CD8-positive, alpha-beta memory T cell (primary cell): Measurements from ENCODE around the gene ACTR3. TPM values are rescaled to one million over a fixed set of nuclear protein-coding genes. Genes with fewer than 3 reads are reported as not detected.
"Not testable (repeated sequence)": the region's sequence is repeated elsewhere in the genome, so short reads cannot be mapped to it uniquely, and the experiment has no call there.

Experiments used
- CTCF ChIA-PET: fragments of 350-600 bp; sonication (Branson Sonifier 250); formaldehyde crosslinking; loops from one replicate; lab custom pipeline; 2021; ENCODE audit warnings: antibody characterized with exemption; lab: Charles Lee
- POLR2A ChIA-PET: fragments of 350-600 bp; sonication (Branson Sonifier 250); formaldehyde crosslinking; loops from one replicate; lab custom pipeline; 2021; ENCODE audit warnings: antibody characterized with exemption; lab: Charles Lee
- DNase-seq, 5 donors: peaks; one replicate each; pipeline versions ENCODE4 v3.0.0 to v3.0.0-alpha.2; 2020 to 2022; ENCODE audit warnings: mixed read lengths in 1 of 5
- H3K27ac ChIP-seq: one replicate; pipeline ENCODE4 v1.7.0; 2013; ENCODE audit warnings: low read depth, mild to moderate bottlenecking, low read length, moderate library complexity
- H3K27me3 ChIP-seq: 2 replicates; pipeline ENCODE4 v1.7.0; 2013; ENCODE audit warnings: low read length, mild to moderate bottlenecking; ENCODE audit not compliant: insufficient read depth, poor library complexity, severe bottlenecking
- H3K36me3 ChIP-seq: 2 replicates; pipeline ENCODE4 v1.7.0; 2013; ENCODE audit warnings: mild to moderate bottlenecking, low read length, moderate library complexity; ENCODE audit not compliant: insufficient read depth
- H3K4me1 ChIP-seq: 2 replicates; pipeline ENCODE4 v1.7.0; 2013; ENCODE audit warnings: mild to moderate bottlenecking, low read length, moderate library complexity; ENCODE audit not compliant: insufficient read depth
- H3K4me3 ChIP-seq: 2 replicates; pipeline ENCODE4 v1.7.0; 2013; ENCODE audit warnings: mild to moderate bottlenecking, low read length
- H3K9me3 ChIP-seq: 2 replicates; pipeline ENCODE4 v1.7.0; 2013; ENCODE audit warnings: mild to moderate bottlenecking, low read length
- H3K27ac Mint-ChIP-seq, 8 donors: one replicate each; pipeline ENCODE4 v1.8.0; 2020 to 2021; ENCODE audit warnings: mixed read lengths in 8 of 8, mild to moderate bottlenecking in 6 of 8, inconsistent platforms in 3 of 8, moderate library complexity in 3 of 8
- H3K27me3 Mint-ChIP-seq, 2 donors: one replicate each; pipeline ENCODE4 v1.8.0; 2020 to 2021; ENCODE audit warnings: mixed read lengths in 2 of 2, mild to moderate bottlenecking in 1 of 2, moderate library complexity in 1 of 2
- H3K36me3 Mint-ChIP-seq, 3 donors: one replicate each; pipeline ENCODE4 v1.8.0; 2020 to 2021; ENCODE audit warnings: mixed read lengths in 3 of 3, inconsistent platforms in 1 of 3, mild to moderate bottlenecking in 1 of 3
- H3K4me1 Mint-ChIP-seq, 3 donors: one replicate each; pipeline ENCODE4 v1.8.0; 2020 to 2021; ENCODE audit warnings: mixed read lengths in 3 of 3, inconsistent platforms in 1 of 3, mild to moderate bottlenecking in 1 of 3
- H3K4me3 Mint-ChIP-seq, 7 donors: one replicate each; pipeline ENCODE4 v1.8.0; 2020 to 2021; ENCODE audit warnings: mixed read lengths in 7 of 7, mild to moderate bottlenecking in 6 of 7, moderate library complexity in 4 of 7, inconsistent platforms in 2 of 7
- H3K9me3 Mint-ChIP-seq, 5 donors: one replicate each; pipeline ENCODE4 v1.8.0; 2020 to 2022; ENCODE audit warnings: mixed read lengths in 5 of 5, mild to moderate bottlenecking in 3 of 5, moderate library complexity in 2 of 5, inconsistent platforms in 1 of 5
- polyA plus RNA-seq: library from polyadenylated mRNA; unstranded; fragments of 300-500 nt; fragmentation: Illumina TruSeq; gene quantifications from one replicate; pipeline ENCODE4 v1.2.3, GENCODE V29; 2021
- total RNA-seq, 2 experiments: library from RNA; stranded (reverse); gene quantifications; one replicate each; pipeline ENCODE4 v1.2.3, GENCODE V29; 2021

Gene ACTR3
- total and polyA plus RNA-seq, 3 experiments from 2014 or later = 478 to 532 (median 512) TPM

DNA sequence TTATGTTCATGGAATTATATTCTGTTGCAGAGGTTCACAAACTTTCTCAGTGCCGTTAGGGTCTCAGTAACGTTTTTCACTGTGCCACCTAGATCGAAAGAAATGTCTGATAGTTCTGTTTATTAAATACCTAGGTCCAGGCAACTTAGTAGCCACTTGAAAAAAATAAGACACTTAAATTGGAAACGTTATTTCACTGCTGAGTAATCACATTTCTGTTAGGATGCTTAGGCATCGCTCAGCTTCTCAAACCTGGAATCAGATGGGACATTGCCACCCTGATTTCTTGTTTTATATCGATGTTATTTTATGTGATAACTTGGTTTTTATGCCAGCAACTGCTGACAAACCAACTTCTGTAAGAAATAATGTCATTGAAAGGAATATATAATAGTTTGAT is 36.0 kb downstream of the ACTR3 start:
- peaks cover 32 to 48% (median 41%) of the 10 kb centered on the region in 3 donors for H3K4me1 Mint-ChIP-seq
- no peaks in the 10 kb centered on the region for H3K9me3 ChIP-seq
- no peak for DNase-seq
- POLR2A ChIA-PET = no interaction called here
- H3K9me3 Mint-ChIP-seq = no peaks in the 10 kb centered on the region
- CTCF ChIA-PET = no interaction called here
- H3K27ac Mint-ChIP-seq = peak overlapping the region in 2 of 8 donors; percentile 15 to 20
- no peak overlapping the region for H3K27ac ChIP-seq
- H3K4me3 Mint-ChIP-seq = no peak overlapping the region
- H3K36me3 ChIP-seq = peaks cover 40% of the 10 kb centered on the region
- H3K27me3 Mint-ChIP-seq = no peaks in the 10 kb centered on the region
- no peaks in the 10 kb centered on the region for H3K27me3 ChIP-seq
- H3K36me3 Mint-ChIP-seq = peaks cover 0 to 59% (median 16%) of the 10 kb centered on the region in 3 donors
- H3K4me3 ChIP-seq = no peak overlapping the region
- peaks cover 20% of the 10 kb centered on the region for H3K4me1 ChIP-seq

DNA sequence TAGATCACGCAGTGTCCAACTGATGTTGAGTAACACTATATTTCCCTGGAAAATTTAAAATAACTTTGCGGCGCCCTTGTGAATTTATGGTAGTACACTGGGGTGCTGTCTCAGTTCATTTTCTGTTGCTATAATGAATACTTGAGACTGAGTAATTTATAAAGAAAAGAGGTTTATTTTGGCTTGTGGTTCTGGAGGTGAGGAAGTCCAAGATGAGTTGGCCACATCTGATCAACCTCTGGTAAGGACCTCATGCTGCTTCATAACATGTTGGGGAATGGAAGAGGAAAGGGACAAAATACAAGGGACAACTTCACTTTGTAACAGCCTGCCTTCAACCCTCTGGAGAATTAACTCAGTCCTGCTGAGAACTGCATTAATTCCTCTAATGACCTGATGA is 36.4 kb downstream of the ACTR3 start:
- POLR2A ChIA-PET = no interaction called here
- H3K27me3 ChIP-seq = no peaks in the 10 kb centered on the region
- Mint-ChIP-seq H3K9me3 (no peaks in the 10 kb centered on the region), H3K36me3 (peaks cover 0 to 59% (median 15%) of the 10 kb centered on the region in 3 donors), H3K27ac (peak overlapping the region in 4 of 8 donors; percentile 22 to 62 (median 42)), H3K4me3 (no peak overlapping the region), H3K27me3 (no peaks in the 10 kb centered on the region), H3K4me1 (peaks cover 32 to 49% (median 44%) of the 10 kb centered on the region in 3 donors)
- no peaks in the 10 kb centered on the region for H3K9me3 ChIP-seq
- no peak for DNase-seq
- peaks cover 39% of the 10 kb centered on the region for H3K36me3 ChIP-seq
- peaks cover 15% of the 10 kb centered on the region for H3K4me1 ChIP-seq
- CTCF ChIA-PET = no interaction called here
- no peak overlapping the region for H3K27ac ChIP-seq
- H3K4me3 ChIP-seq = no peak overlapping the region

DNA sequence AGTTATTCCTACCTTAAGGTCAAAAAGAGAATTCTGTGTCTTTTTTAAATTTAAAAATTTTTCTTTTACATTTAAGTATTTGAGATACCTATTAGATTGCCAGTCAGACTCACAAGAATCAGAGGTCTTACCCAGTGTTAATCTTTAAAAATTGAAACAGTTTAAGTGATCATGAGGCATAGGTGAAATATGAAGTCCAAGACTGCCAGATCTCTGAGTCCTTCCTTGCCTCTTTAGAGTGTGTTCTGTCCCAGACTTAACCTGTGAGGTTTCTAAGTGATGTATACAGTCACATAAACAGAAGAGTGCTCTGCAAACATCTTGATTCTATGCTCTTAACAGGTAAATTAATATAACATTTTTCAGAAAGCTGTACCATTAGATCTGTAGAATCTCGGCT is 40.6 kb downstream of the ACTR3 start:
- ChIA-PET POLR2A (no interaction called here), CTCF (no interaction called here)
- Mint-ChIP-seq H3K4me1 (peaks cover 36 to 58% (median 51%) of the 10 kb centered on the region in 3 donors), H3K36me3 (peaks cover 6 to 81% (median 17%) of the 10 kb centered on the region in 3 donors), H3K27ac (peak overlapping the region in 5 of 8 donors; percentile 6 to 82 (median 53)), H3K9me3 (no peaks in the 10 kb centered on the region), H3K27me3 (no peaks in the 10 kb centered on the region), H3K4me3 (no peak overlapping the region)
- H3K27ac ChIP-seq = no peak overlapping the region
- DNase-seq = no peak
- H3K9me3 ChIP-seq = no peaks in the 10 kb centered on the region
- H3K4me1 ChIP-seq = no peaks in the 10 kb centered on the region
- H3K4me3 ChIP-seq = no peak overlapping the region
- peaks cover 50% of the 10 kb centered on the region for H3K36me3 ChIP-seq
- no peaks in the 10 kb centered on the region for H3K27me3 ChIP-seq

DNA sequence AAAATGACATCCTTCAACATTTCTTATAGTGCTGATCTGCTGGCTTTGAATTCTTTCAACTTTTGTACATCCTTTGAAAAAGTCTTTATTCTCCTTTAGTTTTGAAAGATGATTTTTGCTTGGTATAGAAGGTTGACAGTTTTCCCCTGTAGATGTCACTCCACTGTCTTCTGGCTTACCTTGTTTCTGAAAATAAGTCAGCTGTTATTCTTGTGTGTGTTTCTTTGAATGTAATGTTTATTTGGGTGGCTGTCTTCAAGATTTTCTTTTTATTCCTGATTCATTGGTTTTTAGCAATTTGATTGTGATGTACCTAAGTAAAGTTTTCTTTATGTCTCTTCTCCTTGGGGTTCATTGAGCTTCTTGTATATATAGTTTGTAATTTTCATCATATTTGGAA is 47.6 kb downstream of the ACTR3 start:
- Histone ChIP-seq H3K4me3 (no peak overlapping the region), H3K9me3 (no peaks in the 10 kb centered on the region), H3K27ac (no peak overlapping the region), H3K4me1 (no peaks in the 10 kb centered on the region), H3K36me3 (peaks cover 52% of the 10 kb centered on the region), H3K27me3 (no peaks in the 10 kb centered on the region)
- H3K4me1 Mint-ChIP-seq = peaks cover 17 to 36% (median 22%) of the 10 kb centered on the region in 3 donors
- no peak overlapping the region for H3K4me3 Mint-ChIP-seq
- H3K27ac Mint-ChIP-seq = peak overlapping the region in 3 of 8 donors; percentile 19 to 81 (median 57)
- POLR2A ChIA-PET = no interaction called here
- DNase-seq = no peak
- H3K36me3 Mint-ChIP-seq = peaks cover 33 to 80% (median 40%) of the 10 kb centered on the region in 3 donors
- H3K9me3 Mint-ChIP-seq = peaks cover 0 to 11% (median 11%) of the 10 kb centered on the region in 5 donors
- no peaks in the 10 kb centered on the region for H3K27me3 Mint-ChIP-seq
- CTCF ChIA-PET = no interaction called here

- Mint-ChIP-seq H3K4me3 (no peak overlapping the region), H3K36me3 (peaks cover 32 to 53% (median 34%) of the 10 kb centered on the region in 3 donors), H3K9me3 (peaks cover 0 to 15% (median 11%) of the 10 kb centered on the region in 5 donors), H3K27ac (peak overlapping the region in 1 of 8 donors; percentile 46), H3K4me1 (peaks cover 8 to 27% (median 12%) of the 10 kb centered on the region in 3 donors), H3K27me3 (no peaks in the 10 kb centered on the region)
- no peaks in the 10 kb centered on the region for H3K9me3 ChIP-seq
- ChIA-PET POLR2A (no interaction called here), CTCF (no interaction called here)
- peaks cover 60% of the 10 kb centered on the region for H3K36me3 ChIP-seq
- H3K27me3 ChIP-seq = no peaks in the 10 kb centered on the region
- no peak overlapping the region for H3K27ac ChIP-seq
- no peaks in the 10 kb centered on the region for H3K4me1 ChIP-seq
- no peak for DNase-seq
- H3K4me3 ChIP-seq = no peak overlapping the region
These were observed 51.0 kb downstream of the ACTR3 start for GRCh38 chr2:113940891-113941290.

DNA sequence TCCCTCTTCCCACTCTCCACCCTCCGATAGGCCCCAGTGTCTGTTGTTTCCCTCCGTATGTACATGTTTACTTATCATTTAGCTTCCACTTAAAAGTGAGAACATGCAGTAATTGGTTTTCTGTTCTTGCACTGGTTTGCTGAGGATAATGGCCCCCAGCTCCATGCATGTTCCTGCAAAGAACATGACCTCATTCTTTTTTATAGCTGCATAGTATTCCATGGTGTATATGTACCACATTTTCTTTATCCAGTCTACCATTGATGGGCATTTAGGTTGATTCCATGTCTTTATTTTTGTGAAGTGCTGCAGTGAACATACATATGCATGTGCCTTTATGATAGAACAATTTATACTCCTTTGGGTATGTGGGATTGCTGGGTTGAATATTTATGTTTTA is 55.9 kb downstream of the ACTR3 start:
- H3K9me3 Mint-ChIP-seq, DNase-seq, H3K27me3 Mint-ChIP-seq, H3K4me3 ChIP-seq, H3K27ac ChIP-seq, H3K27me3 ChIP-seq, H3K9me3 ChIP-seq, H3K4me1 ChIP-seq, POLR2A ChIA-PET, H3K4me3 Mint-ChIP-seq: not testable (repeated sequence)
- Mint-ChIP-seq H3K36me3 (peaks cover 15 to 58% (median 28%) of the 10 kb centered on the region in 3 donors), H3K4me1 (peaks cover 7 to 27% (median 15%) of the 10 kb centered on the region in 3 donors), H3K27ac (peak overlapping the region in 2 of 8 donors; percentile 13 to 39)
- CTCF ChIA-PET = interaction anchor here (1.0 kb wide), 1 partner anchor 47 kb away, joined by 3 read pairs; no protein-coding TSS in a partner anchor
- peaks cover 47% of the 10 kb centered on the region for H3K36me3 ChIP-seq

DNA sequence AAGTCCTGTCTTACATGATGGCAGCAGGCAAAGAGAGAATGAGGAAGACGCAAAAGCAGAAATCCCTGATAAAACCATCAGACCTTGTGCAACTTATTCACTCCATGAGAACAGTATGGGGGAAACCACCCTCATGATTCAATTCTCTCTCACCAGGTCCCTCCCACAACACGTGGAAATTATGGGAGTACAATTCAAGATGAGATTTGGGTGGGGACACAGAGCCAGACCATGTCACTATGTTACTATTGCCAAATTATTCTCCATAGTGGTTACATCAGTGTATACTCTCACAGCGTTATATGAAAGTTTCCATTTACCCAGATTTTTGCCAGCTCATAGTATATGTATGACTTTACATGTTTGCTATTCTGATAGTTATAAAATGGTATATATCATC is 61.0 kb downstream of the ACTR3 start:
- POLR2A ChIA-PET = not testable (repeated sequence)
- H3K27ac Mint-ChIP-seq = peak overlapping the region in 4 of 8 donors; percentile 25 to 61 (median 50)

DNA sequence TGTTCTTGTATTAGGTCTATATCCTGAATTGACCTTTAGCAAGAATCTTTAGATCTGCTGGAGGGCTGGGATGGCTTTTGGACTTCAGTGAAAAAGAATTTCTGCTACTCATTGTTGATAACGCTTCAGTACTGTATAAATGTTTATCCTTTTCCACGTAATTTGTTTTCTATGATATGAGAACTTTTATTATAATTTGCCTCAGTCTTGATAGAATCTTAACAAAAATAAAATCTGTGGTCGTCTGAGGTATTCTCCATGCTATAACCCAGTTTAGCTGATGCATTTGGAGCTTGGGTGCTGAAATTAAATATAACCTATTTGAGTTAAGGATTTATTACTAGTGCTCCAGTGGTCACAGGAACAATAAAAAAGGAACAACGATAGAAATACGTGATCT is 71.1 kb downstream of the ACTR3 start:
- H3K27me3 Mint-ChIP-seq = no peaks in the 10 kb centered on the region
- H3K4me1 Mint-ChIP-seq = peaks cover 3 to 14% (median 13%) of the 10 kb centered on the region in 3 donors
- no peak overlapping the region for H3K27ac ChIP-seq
- H3K9me3 Mint-ChIP-seq = no peaks in the 10 kb centered on the region
- DNase-seq = no peak
- POLR2A ChIA-PET = no interaction called here
- CTCF ChIA-PET = no interaction called here
- H3K27me3 ChIP-seq = no peaks in the 10 kb centered on the region
- H3K4me3 Mint-ChIP-seq = no peak overlapping the region
- H3K4me1 ChIP-seq = no peaks in the 10 kb centered on the region
- H3K4me3 ChIP-seq = no peak overlapping the region
- H3K27ac Mint-ChIP-seq = no peak overlapping the region
- peaks cover 16% of the 10 kb centered on the region for H3K36me3 ChIP-seq
- H3K36me3 Mint-ChIP-seq = peaks cover 0 to 64% (median 9%) of the 10 kb centered on the region in 3 donors
- no peaks in the 10 kb centered on the region for H3K9me3 ChIP-seq

More for the DNA sequence above, 61.0 kb downstream of the ACTR3 start:
- H3K36me3 Mint-ChIP-seq = peaks cover 12 to 85% (median 31%) of the 10 kb centered on the region in 3 donors
- H3K4me3 Mint-ChIP-seq, DNase-seq, H3K27me3 ChIP-seq, H3K4me3 ChIP-seq, H3K27ac ChIP-seq, H3K9me3 Mint-ChIP-seq, H3K9me3 ChIP-seq, H3K4me1 ChIP-seq, H3K27me3 Mint-ChIP-seq: not testable (repeated sequence)
- peaks cover 18 to 53% (median 31%) of the 10 kb centered on the region in 3 donors for H3K4me1 Mint-ChIP-seq
- H3K36me3 ChIP-seq = peaks cover 27% of the 10 kb centered on the region
- CTCF ChIA-PET = interaction anchor here (1.1 kb wide), 1 partner anchor 14 kb away, joined by 3 read pairs; no protein-coding TSS in a partner anchor
